HG02571 (cell line): ENCODE results near the gene NEGR1.

ENCODE experiments used
- ATAC-seq: cut with Tn5 transposase; IDR thresholded peaks from one replicate; pipeline ENCODE4 v1.9.1; 2021; ENCODE audit warnings: mild to moderate bottlenecking, moderate library complexity; ENCODE audit not compliant: unreplicated experiment

The NEGR1 gene

DNA sequence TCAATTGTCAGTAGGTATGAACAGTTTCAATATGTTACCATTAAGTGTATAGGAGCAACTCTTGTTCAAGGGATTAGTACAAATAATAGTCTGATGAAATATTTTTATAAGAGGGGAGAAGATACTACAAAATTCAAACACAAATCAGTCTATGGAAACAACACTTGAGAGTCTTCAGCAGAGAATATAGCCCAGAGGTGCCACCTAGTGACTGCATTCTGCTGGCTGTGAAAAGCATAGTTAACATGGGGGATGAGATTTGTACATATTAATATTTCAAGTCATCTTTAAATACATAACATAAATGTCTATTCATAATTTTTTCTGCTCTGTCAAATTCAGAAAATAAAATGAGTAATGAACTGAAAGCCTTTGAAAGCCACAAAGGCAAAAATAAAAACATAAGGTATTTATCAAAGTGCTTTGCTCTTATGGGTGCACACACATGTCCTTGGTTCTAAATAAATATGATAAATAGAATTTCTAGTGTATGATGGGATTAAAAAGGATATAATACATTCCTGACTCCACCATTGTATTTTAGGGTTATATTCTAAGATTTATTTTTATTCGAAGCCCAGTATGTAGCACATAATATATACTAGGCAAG, 760.6 kb downstream of the NEGR1 start:
- no peak for ATAC-seq

DNA sequence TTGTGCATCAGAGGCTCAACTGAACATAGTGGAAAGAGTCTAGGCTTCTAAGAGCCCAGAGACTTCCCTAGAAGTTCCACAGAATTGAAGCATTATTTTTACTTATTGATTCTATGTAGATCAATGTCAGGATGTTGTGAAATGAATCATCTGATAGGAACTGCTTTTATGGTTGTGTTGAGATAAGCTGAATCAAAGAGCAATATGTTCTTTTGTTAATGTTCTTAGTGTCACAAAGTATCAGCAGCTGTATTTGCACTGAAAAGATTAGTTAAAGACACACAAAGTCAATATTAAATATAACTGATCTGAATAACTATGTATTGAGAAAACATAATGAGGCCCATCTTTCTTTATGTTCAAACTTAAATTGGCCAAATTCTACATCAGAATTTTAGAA, 770.8 kb downstream of the NEGR1 start:
- no peak for ATAC-seq

DNA sequence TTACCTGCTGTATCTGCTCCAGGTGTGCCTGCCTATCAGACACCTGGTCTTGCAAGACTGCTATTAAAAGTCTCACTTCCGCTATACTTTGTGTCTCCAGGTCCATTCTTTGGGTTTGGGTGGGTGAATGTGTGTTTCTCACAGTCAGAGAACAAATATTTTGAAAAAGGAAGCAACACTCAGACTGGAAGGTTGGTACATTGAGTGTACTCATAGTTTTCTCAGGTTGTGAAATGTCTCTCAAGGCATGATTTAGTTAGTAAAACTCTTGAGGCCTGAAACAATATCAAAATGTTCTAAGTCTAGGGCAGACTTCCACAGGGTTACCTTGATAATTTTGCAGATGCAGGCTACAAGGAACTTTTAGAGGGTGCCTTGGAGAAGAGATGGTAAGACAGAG, 771.6 kb downstream of the NEGR1 start:
- ATAC-seq, result no peak

DNA sequence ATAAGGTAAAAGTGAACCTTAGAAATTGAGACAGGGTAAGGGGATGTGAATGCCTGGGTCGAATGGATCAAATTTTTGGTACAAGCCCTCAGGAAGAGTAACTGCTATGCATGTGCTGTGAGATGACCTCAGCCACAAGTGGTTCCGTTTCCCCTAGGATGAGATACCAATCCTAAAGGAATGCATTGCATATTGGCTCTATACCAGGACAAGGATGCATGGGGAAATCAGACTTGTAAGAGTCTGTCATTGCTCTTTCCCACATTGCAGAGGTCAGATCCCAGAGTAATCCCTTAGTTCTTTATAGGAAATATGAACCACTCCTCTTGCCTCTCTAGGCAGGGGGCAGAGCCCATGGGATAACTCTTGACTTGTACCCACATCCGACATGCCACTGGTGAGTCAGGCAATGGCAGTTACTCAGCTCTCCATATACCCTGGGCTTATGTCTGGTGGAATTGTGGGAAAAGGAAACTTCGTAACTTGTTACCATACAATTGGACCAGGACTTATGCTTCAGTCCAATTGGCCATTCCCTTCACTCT, 773.2 kb downstream of the NEGR1 start:
- no peak for ATAC-seq

DNA sequence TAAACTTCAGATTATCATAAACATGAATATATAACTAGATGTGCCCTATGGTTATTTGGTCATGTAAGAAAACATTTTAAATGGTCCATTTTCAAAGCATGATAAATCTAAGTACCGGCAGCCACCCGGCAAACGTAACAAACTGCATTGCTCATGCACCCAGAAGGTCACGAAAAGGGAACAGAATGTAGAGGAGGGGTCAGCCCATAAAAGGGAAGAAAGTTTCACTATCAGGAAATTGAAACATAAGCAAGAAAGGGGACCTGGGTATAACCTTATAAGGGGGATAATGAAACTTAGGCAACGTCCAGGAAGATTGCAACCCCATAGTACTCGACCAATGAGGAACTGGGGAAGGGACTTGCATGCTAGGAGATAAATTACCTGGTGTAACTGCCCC, 780.3 kb downstream of the NEGR1 start:
- no peak for ATAC-seq

DNA sequence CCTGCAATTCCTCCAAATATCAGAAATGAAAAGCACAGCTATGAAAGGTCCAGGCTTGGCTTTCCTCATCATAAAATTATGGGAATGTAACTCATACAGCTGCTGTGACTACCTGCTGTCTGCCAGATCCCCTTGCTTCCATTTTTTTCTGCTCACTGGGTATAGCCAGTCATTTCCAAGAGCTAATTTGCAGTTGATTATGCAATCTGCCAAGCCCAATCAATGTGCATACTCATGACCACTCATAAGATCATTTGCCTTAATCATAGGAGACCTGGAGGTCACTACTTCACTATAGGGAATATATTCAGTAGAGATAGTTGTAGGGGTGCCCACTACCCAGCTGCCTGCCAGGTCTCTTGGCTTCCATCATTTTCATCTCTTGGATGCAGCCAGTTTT, 783.8 kb downstream of the NEGR1 start:
- no peak for ATAC-seq

DNA sequence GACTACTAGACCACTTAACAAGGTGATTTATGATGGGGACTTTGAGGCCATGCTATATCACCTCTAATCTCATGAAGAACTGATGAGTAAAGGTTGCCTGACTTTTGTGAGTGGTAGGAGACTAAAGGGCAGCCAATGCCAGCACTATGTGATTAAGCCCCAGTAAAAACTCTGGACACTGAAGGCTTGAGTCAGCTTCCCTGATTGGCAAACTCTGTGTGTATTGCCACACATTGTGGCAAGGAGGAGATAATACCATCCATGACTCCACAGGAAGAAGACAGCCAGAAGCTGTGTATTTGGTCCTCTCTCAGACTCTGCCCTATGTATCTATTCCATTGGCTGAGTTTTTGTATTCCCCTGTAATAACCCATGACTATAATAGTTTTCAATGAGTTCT, 788.2 kb downstream of the NEGR1 start:
- no peak for ATAC-seq

DNA sequence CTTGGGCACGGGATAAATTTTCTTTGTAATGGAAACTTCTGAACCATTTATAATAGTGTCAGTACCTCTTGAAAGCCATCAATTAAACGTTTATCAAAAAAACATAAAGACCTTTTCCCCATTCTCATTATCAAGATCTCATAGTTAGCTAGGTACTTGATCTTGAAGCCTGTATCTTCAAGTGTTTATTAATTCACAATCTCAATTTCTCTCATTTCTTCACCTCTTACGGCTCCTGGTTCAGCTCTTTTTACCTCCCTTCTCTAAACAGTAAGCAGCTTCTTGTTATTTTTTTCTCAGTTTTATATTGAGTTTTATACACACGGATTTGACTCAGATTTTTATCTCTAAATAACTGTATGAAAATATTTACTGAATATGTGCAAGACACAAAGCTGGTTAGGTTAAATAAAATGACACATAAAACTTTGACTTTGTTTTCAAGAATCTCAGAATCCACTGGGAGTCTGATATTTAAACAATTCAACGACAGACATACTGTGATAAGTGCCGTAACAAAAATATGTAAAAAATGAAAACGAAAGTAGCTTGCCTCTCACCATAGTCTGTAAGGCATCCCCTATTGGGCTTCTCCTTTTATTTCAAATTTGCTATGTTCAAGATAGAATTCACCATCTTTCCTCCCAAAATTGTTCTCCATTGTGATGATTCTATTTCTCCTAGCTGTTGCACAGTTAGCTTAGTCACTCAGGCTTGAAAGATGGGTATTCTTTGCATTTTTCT, 789.9 kb downstream of the NEGR1 start:
- no peak for ATAC-seq

DNA sequence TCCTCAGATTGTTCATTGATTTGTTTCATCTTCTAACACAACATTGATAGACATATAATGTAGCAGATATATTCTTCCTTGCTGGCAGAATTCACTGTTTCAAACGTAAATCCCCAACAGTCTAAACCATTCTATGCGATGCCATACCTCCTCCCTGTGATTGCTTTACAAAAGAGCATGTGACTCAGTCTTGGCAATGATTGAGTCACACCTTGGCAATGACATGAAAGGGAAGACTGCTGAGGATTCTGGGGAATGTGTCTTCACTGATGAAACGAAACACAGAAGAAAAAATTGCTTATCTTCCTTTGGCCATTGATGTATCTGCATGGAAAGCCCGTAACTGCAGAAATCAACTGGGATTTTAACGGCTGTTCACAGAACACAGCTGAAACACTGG, 791.9 kb downstream of the NEGR1 start:
- ATAC-seq, result no peak

DNA sequence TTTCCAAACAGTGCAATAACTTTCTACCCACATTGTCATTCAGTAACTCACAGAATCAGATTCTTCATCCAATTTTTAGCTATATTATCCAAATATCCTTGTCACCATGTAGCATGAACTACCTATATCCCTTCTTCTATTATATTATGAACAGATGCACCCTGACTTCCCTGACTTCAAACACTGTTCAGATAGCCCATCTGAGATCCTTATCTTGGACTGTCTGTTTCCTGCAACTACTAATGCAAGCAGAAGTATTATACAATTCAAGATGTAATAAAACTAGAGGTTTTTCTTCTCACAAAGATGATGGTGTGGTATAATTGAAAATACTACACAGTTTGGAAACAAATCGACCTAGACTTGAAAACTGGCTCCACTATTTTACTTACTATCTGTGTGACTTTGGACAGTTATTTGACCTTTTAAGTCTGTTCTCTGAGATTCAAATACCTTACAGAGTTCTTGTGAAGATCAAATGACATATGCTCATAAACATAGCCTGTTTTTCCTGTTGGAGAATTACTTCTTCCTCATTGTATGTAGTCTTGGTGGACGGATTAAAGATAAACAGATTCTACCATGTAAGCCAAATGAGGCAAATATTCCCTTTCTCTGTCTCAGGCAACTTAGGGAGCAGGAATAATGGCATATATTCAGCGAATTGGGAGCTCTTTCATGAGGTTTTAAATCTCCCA, 793.6 kb downstream of the NEGR1 start:
- ATAC-seq, result no peak

DNA sequence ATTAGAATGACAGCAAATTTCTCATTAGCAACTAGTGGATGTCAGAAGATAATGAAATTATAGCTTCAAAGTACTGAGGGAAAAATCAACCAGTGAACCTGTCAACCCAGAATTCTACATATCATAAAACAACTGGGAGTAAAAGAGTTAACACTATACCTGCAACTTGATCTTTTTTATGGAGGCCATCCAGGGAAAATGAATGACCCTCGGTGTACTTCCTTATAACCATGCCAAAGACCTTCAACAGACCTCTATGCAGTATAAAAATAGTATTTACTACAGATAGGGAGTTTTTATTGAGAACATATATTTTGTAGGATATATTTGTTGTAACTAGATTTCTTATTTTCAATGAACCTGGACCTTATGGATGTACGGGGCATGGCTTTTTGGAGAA, 809.0 kb downstream of the NEGR1 start:
- ATAC-seq, result no peak

DNA sequence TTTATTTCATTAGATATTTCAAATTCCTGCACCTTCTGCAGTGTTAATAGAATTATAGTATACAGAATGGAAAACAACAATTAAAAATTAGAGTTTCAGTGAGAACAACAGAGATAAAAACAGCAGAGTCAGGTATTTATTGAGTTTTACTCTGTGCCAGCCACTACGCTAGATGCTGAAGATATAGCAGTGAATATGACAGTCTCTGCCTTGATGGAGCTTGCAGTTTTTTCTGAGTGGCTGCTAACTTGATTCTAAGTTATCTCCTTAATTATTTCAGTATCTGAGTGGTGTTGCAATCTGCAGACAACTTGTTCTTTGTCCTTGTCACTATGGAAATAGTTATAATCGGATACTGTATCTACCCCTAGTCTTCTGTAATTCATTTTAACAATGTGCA, 817.2 kb downstream of the NEGR1 start:
- ATAC-seq, result no peak

DNA sequence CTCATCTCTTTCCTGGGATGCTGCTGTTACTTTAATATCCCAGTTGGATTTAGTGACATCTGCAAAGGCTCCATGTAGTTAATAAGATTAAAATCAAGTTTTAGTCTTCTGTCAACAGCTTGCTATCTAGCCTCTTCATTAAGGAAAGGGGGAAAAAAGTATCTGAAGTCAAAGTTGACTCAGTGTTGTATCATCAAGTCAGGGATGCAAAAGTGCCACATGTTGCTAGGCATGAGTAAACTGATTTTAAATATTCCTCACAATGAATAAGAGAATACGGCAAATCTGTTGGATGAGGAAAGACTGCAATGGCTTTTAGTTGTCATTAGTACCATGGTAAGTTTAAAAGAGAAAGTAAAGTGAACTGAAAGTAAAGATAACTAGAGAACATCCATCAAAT, 818.3 kb downstream of the NEGR1 start:
- ATAC-seq, result no peak

DNA sequence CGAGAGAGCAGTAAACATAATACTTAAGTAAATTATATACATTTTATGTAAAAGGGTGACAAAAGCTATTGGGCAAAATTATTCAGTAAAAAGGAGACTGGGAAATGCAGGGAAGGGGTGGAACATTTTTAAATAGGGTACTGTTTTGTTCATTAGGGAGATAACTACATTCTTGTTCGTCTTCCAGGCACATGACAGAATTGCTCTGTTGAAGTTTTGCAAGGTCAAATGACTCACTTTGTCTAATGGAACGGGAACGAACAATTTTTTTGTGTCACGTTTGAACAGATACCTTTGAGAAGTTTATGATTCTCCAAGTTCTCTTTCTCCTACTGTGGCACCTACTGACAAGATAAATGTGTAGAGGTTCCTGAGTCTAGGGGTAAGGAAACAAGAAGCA, 819.2 kb downstream of the NEGR1 start:
- no peak for ATAC-seq

DNA sequence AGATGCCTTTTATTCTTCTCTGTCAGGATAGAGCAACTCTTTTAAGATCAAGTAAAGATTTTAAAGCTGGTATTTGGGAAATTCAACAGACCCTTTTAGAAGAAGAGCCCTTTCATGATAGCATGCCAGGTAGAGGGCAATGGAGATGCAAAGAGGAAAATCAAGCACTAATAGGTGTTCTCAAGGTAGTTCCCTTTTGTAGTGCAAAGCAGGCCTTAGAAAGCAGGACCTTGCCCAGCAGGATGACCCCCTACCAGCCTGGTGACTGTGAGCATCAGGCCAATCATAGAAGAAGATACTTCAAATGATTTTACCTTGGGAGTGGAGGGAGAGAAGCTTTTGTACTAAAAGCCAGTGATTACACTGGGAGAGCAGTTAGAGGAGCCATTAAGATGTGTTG, 820.1 kb downstream of the NEGR1 start:
- ATAC-seq, result no peak

DNA sequence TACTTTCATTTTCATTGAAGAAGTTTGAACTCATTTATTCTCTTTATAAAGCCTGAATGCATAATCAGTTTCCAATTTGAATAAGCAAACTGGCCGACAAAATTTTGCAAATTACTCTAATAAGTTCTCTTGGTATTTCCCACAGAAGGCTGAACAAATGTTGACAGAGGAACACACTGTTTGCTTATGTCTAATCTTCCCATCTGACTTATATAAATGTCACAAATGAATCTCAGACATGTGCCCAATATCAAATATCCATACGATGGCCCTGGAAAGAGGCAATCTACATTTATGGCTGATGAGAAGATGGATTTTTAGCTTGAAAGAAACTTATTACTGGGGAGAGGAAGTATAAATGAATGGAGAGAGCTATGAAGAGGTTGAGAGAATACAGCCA, 820.9 kb downstream of the NEGR1 start:
- no peak for ATAC-seq

DNA sequence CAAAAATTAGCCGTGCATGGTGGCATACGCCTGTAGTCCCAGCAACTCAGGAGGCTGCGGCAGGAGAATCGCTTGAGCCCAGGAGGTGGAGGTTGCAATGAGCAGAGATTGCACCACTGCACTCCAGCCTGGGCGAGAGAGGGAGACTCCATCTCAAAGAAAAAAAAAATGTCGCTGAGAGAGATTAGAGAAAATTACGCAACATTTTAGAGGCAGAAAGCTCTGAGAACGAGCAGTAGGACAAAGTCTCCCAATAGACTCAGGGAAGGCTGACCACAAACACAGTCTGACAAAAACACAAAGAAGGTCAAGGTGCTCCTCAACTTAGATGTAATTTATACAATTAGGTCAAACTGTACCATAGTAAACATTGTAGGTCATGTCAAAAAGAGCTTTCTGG, 833.9 kb downstream of the NEGR1 start:
- no peak for ATAC-seq

DNA sequence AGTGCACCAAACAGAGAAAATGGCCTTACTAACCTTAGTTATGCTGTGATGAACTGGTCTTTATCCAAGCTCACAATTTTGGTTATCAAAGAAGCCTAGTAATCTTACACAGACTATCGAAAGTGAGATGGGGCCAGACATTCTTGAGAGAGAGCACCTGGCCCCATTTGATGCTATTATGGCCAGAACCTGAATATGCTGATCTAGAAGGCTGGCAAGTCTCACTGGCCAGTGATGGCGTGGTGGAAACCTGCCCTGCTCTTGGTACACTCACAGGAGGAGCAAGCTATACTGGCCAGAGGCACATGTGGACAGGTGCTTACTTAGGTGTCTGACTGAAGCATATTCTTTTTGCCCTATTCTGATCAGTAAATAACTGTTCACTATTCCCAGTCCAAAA, 843.7 kb downstream of the NEGR1 start:
- no peak for ATAC-seq

DNA sequence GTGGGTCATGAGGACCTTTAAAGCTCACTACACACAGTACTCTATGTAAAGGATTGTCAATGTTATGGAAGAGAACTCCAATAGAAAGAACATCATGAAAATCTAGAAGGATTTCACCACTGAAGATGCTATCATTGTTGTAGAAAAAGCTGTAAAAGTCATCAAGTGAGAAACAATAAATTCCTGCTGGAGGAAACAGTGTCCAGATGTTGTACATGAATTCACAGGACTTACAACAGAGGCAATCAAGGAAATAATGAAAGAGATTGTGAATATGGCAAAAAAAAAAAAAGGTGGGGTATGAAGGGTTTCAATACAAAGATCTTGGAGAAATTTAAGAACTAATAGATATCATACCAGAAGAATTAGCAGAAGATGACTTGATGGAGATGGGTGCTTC, 846.4 kb downstream of the NEGR1 start:
- no peak for ATAC-seq

DNA sequence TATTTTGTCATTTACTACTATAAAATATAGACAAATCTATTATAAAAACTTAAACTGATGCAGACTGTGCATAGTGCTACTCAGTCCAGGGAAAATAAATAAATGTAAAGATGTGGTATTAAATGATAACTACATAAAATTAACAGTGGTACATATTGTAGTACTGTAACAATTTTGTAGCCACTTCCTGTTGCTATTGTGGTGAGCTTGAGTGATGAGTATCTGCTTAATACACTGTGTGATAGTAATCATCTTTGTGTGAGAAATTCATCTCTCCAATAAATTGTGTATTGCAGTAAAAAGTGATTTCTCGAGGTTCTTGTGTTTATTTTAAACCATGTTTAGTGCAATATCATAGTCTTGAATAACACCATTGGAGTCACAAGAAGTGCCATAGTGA, 848.1 kb downstream of the NEGR1 start:
- no peak for ATAC-seq

DNA sequence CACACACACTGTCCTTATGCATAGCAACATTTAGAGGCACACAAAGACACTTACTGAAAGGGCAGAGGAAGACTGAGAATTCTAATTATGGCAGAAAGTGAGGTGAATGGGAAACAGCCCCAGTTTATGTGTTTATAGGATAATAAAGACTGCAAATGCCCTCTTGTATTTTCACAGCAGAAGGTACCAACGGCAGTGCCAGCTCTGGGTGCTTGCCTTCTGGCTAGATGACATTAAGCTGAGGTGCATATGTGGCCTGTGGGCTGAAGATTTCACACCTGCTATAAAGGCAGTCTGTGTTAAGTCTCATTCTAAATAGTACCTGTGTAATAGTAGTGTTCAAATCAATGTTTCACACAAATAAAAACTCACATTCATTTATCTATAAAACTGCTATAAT, 854.3 kb downstream of the NEGR1 start:
- no peak for ATAC-seq

DNA sequence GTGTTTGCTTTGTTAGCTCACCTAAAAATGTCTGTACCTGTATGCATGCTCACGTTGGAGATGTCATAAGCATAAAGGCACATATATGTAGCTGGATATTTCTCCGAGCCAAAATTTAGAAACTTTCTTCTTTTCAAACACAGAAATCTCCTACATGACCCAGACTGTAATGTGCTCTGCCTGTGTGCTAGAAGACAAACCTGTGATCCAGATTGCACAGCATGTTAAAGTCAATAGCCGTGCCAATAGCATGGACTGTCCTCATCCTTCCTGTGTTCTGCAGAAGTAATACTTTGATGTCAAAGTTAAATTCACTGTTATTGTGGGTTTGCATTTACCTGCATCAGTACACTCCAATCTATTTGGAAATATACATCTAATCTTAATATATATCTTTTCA, 855.3 kb downstream of the NEGR1 start:
- no peak for ATAC-seq
